Upper lobe of right lung (tissue), 1 donor: ENCODE data around the gene CFAP46. TPM values are rescaled to one million over a fixed set of nuclear protein-coding genes. Genes with fewer than 3 reads are reported as not detected.

ENCODE experiments used
- ATAC-seq: fragments of 200-7000 bp; cut with Tn5 transposase; one replicate; pipeline ENCODE4 v1.9.1; 2020; ENCODE audit warnings: mild to moderate bottlenecking, moderate library complexity
- DNase-seq: peaks from one replicate; pipeline ENCODE4 v3.0.0-alpha.2; 2020
- H3K27ac ChIP-seq: fragments of 200-600 bp; one replicate; pipeline ENCODE4 v1.8.0; 2022
- H3K27me3 ChIP-seq: fragments of 200-600 bp; one replicate; pipeline ENCODE4 v1.8.0; 2022; ENCODE audit warnings: mild to moderate bottlenecking
- H3K36me3 ChIP-seq: fragments of 200-600 bp; one replicate; pipeline ENCODE4 v1.8.0; 2022
- H3K4me1 ChIP-seq: fragments of 200-600 bp; one replicate; pipeline ENCODE4 v1.8.0; 2022
- H3K4me3 ChIP-seq: fragments of 200-600 bp; one replicate; pipeline ENCODE4 v1.8.0; 2022; ENCODE audit warnings: mild to moderate bottlenecking
- H3K9me3 ChIP-seq: fragments of 200-600 bp; one replicate; pipeline ENCODE4 v1.8.0; 2022
- intact Hi-C: fragments of 100-400 bp; cut with DNase I; formaldehyde crosslinking; loops from one replicate; pipeline ENCODE4 v1.11.0; 2022
- total RNA-seq: library from RNA; stranded (reverse); fragmentation: NEBNext Ultra II Directional; extraction: Animal tissue kit (Norgen Biotek cat#: 25700); gene quantifications from one replicate; pipeline ENCODE4 v1.2.1, GENCODE V29; 2021
- TF ChIP-seq, protein P1 (sequence below): fragments of 200-600 bp; IDR thresholded peaks from one replicate; pipeline ENCODE4 v1.8.0; 2022; ENCODE audit warnings: antibody characterized with exemption
- donor health status: DM: no; HTN: yes; CAD: no; lungs with severe emphysema.

The CFAP46 gene
- total RNA-seq, 1 donor from 2014 or later, result 0.52 TPM

DNA sequence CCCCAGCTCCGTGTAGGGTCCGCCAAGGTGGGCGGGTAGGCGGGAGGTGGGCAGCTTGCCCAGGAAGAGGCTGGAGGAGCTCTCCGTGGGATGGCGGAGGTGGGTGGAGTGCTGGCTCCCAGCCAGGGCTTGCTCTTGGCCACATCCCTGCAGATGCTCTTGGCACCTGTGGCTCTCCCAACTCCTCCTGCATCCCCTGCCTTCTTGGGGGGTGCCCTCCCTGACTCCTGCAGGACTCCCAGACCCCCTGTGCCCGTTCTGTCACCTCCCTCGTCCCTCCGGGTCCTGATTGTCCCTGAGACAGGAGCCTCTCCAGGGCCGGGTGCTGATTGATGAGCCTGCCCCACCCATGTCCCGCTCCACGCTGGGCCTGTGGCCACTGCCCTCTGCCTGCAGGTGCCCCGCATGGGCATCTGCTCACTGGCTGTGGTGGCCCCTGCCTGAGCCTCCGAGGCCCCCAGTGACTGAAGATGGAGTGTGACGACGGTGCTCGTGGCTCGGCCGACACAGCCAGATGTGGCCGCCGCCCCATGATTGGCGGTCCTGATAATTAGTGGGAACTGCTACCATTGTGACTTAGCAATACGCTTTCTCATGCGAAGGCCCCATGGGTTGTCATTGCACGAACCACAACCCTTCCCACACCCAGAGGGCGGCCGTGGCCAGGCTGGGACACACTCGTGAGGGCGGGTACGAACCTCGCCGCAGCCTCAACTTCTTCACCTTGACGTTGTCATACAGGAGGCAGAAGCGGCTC lies 23.6 kb downstream of the CFAP46 start:
- intact Hi-C loops, result no loop called here
- TF ChIP-seq, protein P1, sequence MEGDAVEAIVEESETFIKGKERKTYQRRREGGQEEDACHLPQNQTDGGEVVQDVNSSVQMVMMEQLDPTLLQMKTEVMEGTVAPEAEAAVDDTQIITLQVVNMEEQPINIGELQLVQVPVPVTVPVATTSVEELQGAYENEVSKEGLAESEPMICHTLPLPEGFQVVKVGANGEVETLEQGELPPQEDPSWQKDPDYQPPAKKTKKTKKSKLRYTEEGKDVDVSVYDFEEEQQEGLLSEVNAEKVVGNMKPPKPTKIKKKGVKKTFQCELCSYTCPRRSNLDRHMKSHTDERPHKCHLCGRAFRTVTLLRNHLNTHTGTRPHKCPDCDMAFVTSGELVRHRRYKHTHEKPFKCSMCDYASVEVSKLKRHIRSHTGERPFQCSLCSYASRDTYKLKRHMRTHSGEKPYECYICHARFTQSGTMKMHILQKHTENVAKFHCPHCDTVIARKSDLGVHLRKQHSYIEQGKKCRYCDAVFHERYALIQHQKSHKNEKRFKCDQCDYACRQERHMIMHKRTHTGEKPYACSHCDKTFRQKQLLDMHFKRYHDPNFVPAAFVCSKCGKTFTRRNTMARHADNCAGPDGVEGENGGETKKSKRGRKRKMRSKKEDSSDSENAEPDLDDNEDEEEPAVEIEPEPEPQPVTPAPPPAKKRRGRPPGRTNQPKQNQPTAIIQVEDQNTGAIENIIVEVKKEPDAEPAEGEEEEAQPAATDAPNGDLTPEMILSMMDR, result no peak
- DNase-seq (peak; percentile 57), ATAC-seq (no peak)
- no peaks in the 10 kb centered on the region for H3K27me3 ChIP-seq
- no peak overlapping the region for H3K27ac ChIP-seq
- H3K9me3 ChIP-seq, result no peaks in the 10 kb centered on the region
- H3K4me3 ChIP-seq, result no peak overlapping the region
- H3K4me1 ChIP-seq, result no peaks in the 10 kb centered on the region
- no peaks in the 10 kb centered on the region for H3K36me3 ChIP-seq

DNA sequence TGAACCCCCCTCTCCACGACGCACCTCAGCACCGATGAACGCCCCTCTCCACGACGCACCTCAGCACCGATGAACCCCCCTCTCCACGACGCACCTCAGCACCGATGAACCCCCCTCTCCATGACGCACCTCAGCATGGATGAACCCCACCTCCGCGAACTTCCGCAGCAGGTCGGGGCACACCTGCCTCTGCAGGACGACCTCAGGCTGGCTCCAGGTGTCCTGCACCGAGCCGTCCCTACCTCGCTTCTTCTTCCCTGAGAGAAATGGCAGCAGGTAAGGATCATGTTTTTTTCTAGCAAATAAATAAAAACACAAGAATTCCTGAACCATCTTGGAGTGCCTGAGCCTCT lies 24.1 kb downstream of the CFAP46 start:
- intact Hi-C loops, result no loop called here
- no peaks in the 10 kb centered on the region for H3K36me3 ChIP-seq

DNA sequence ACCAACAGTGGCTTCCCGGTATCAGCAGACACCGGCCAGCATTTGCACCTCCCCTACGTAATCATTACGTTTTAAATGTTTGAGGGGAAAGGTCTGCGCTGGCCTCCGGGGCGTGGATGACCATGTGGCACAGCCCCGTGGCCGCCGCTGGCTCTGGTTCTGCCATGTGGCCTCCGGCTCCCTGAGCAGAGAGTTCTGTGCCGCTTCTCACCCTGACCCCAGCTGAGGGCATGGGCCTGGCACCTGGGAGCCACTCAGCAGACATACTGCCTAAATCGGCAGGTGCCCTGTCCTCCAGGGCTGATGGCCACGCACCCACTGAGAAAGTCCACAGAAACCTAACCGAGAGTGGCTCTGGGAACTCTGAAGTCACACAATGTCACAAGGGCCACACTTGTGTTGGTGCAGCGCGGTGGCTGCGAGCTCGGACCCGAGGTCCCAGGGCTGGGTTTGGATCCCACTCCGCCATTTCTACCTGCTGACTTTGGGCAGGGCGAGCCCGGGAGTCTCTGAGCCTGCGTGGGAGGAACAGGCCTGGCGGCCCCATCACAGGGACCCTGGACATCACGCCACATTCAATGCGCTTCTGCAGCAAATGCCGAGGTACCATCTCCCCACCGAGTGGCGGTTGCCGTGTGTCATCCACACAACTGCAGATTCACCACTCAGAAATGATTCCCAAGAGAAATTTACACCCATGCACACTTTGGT lies 25.3 kb downstream of the CFAP46 start:
- Histone ChIP-seq H3K4me1 (no peaks in the 10 kb centered on the region), H3K9me3 (no peaks in the 10 kb centered on the region), H3K4me3 (no peak overlapping the region), H3K36me3 (no peaks in the 10 kb centered on the region), H3K27ac (no peak overlapping the region), H3K27me3 (no peaks in the 10 kb centered on the region)
- DNase-seq (peak; percentile 61), ATAC-seq (no peak)
- TF ChIP-seq, protein P1, result no peak
- intact Hi-C loops, result no loop called here

More for the DNA sequence above, 24.1 kb downstream of the CFAP46 start:
- H3K27me3 ChIP-seq, result no peaks in the 10 kb centered on the region
- no peak for ATAC-seq
- no peak overlapping the region for H3K27ac ChIP-seq
- TF ChIP-seq, protein P1, result no peak
- H3K4me3 ChIP-seq, result no peak overlapping the region
- no peaks in the 10 kb centered on the region for H3K9me3 ChIP-seq
- H3K4me1 ChIP-seq, result no peaks in the 10 kb centered on the region
- peak; percentile 38 for DNase-seq

DNA sequence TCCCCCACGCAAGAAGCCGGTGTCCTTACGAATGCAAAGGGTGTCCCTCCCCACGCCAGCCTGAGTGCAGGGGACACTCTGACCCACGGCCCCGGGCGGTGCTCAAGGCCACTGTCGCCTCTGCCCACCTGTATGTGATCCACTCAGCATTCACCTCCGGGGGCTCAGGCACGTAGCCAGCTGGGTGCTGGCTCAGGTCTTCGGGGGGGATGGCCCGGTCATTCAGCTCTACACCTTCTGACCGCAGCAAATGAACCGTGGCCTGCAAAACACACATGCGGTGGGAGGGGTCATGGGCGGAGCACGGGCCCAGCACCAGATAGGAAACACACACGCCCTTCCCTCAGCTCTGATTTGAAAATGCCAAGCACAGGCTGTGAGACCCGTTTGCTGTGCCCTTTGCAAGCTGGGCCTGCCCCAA lies 25.9 kb downstream of the CFAP46 start:
- peak; percentile 51 for DNase-seq
- H3K4me3 ChIP-seq, result no peak overlapping the region
- H3K9me3 ChIP-seq, result no peaks in the 10 kb centered on the region
- TF ChIP-seq, protein P1, result no peak
- no peak for ATAC-seq
- no peaks in the 10 kb centered on the region for H3K4me1 ChIP-seq
- intact Hi-C loops, result no loop called here
- no peaks in the 10 kb centered on the region for H3K36me3 ChIP-seq
- H3K27me3 ChIP-seq, result no peaks in the 10 kb centered on the region
- no peak overlapping the region for H3K27ac ChIP-seq

DNA sequence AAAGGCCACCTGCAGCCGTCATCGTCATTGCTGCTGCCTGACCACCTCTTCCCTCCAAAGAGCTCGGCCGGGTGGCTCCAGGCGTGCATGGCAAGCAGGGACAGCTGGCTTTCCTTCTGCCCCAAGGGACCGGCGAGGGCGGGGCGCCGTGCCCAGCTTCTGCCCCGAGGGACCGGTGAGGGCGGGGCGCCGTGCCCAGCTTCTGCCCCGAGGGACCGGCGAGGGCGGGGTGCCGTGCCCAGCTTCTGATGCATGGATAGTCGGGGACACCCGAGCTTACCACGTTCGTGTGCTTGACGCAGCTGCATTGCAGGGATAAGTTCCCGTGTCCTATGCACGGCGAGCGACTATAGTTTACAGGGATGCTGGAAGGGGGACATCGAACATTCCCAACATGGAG lies 27.0 kb downstream of the CFAP46 start:
- H3K27me3 ChIP-seq, result no peaks in the 10 kb centered on the region
- DNase-seq, result peak; percentile 50
- H3K36me3 ChIP-seq, result no peaks in the 10 kb centered on the region
- H3K9me3 ChIP-seq, result no peaks in the 10 kb centered on the region
- TF ChIP-seq, protein P1, result no peak
- no peak overlapping the region for H3K27ac ChIP-seq
- intact Hi-C loops, result no loop called here
- no peak overlapping the region for H3K4me3 ChIP-seq
- H3K4me1 ChIP-seq, result no peaks in the 10 kb centered on the region
- no peak for ATAC-seq
